Measurements from ENCODE around the gene HACE1.
"Not testable (repeated sequence)": the region's sequence is repeated elsewhere in the genome, so short reads cannot be mapped to it uniquely, and the experiment has no call there.

The HACE1 gene

GRCh38 chr6:104828478-104828877, 31.2 kb downstream of the HACE1 start:
- H3K4me3 ChIP-seq (replicated peaks; ENCODE audit: low read depth, low read length), result no peak overlapping the region
- no peak for TF ChIP-seq CTCF (IDR thresholded peaks at IDR 0.05; ENCODE audit: low read length, missing control alignments)
- DNase-seq (ENCODE audit: low read depth), result no peak

DNA sequence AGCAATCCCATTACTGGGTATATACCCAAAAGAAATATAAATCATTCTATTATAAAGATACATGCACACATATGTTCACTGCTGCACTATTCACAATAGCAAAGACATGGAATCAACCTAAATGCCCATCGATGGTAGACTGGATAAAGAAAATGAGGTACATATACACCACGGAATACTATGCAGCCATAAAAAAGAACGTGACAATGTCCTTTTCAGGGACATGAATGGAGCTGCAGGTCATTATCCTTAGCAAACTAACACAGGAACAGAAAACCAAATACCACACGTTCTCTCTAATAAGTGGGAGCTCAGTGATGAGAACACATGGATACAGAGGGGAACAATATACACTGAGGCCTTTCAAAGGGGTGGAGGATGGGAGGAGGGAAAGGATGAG, 38.9 kb downstream of the HACE1 start:
- DNase-seq (ENCODE audit: low read depth); H3K4me3 ChIP-seq (replicated peaks; ENCODE audit: low read depth, low read length): not testable (repeated sequence)

GRCh38 chr6:104816125-104816524, 43.6 kb downstream of the HACE1 start:
- TF ChIP-seq CTCF (IDR thresholded peaks at IDR 0.05; ENCODE audit: low read length, missing control alignments), result no peak
- no peak for DNase-seq (ENCODE audit: low read depth)
- H3K4me3 ChIP-seq (replicated peaks; ENCODE audit: low read depth, low read length), result no peak overlapping the region

DNA sequence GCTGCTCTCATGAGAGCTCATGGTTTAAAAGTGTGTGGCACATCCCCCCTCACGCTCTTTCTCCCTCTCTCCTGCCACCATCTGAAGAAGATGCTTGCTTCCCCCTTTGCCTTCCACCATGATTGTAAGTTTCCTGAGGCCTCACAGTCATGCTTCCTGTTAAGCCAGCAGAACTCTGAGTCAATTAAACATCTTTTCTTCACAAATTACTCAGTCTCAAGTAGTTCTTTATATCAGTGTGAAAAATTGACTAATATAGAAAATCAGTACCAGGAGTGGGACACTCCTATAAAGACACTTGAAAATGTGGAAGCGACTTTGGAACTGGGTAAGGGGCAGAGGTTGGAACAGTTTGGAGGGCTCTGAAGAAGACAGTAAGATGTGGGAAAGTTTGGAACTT, 45.0 kb downstream of the HACE1 start:
- DNase-seq (ENCODE audit: low read depth), result no peak
- no peak for TF ChIP-seq CTCF (IDR thresholded peaks at IDR 0.05; ENCODE audit: low read length, missing control alignments)

DNA sequence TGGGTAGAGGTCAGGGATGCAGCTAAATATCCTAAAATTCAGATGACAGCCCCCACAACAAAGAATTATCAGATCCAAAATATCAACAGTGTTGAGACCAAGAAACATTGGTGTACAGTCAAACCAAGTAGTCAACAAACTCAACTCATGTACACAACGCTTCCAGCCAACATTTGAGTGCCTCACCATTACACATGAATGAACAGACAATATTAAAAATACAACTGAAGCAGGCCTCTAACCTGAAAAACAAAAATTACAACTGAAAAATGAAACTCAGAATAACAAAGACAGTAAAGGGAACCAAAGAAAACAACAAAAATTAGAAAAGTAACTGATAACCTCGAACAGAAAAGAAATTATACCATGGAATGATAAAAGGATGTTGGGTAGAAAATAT, 46.2 kb downstream of the HACE1 start:
- TF ChIP-seq CTCF (IDR thresholded peaks at IDR 0.05; ENCODE audit: low read length, missing control alignments), result no peak
- no peak overlapping the region for H3K4me3 ChIP-seq (replicated peaks; ENCODE audit: low read depth, low read length)
- DNase-seq (ENCODE audit: low read depth), result no peak

More for the DNA sequence above, 45.0 kb downstream of the HACE1 start:
- H3K4me3 ChIP-seq (replicated peaks; ENCODE audit: low read depth, low read length), result no peak overlapping the region

- DNase-seq (ENCODE audit: low read depth), result no peak
- TF ChIP-seq CTCF (IDR thresholded peaks at IDR 0.05; ENCODE audit: low read length, missing control alignments), result no peak
- no peak overlapping the region for H3K4me3 ChIP-seq (replicated peaks; ENCODE audit: low read depth, low read length)
These were observed 50.6 kb downstream of the HACE1 start for GRCh38 chr6:104809116-104809515.

DNA sequence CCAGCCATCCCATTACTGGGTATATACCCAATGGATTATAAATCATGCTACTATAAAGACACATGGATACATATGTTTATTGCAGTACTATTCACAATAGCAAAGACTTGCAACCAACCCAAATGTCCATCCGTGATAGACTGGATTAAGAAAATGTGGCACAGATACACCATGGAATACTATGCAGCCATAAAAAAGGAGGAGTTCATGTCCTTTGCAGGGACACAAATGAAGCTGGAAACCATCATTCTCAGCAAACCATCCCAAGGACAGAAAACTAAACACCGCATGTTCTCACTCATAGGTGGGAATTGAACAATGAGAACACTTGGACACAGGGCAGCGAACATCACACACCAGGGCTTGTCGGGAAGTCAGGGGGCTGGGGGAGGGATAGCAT, 54.4 kb downstream of the HACE1 start:
- DNase-seq (ENCODE audit: low read depth); H3K4me3 ChIP-seq (replicated peaks; ENCODE audit: low read depth, low read length): not testable (repeated sequence)

DNA sequence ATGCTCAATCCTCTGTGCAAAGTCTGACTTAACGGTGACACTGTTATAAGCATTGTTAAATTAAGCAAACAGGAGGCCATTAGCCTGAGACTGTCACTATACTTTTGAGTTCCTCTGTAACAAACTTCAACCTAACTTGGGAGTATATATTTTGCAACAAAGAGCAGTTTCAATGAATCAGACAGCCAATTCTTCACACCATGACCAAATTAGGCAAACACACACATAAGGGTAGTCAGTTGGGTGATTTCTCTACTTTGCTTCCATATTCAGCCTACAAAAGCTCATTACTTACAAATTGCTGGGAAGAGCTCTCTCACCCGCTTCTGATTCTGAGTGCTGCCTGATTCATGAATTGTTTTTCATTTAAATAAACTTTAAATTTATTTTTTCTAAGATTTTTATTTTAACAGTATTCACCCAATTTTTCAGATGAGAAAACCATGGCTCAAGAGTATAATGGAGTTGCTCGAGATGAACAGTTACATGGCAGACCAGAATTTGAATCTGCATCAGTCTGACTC, 60.5 kb downstream of the HACE1 start:
- no peak overlapping the region for H3K4me3 ChIP-seq (replicated peaks; ENCODE audit: low read depth, low read length)
- TF ChIP-seq CTCF (IDR thresholded peaks at IDR 0.05; ENCODE audit: low read length, missing control alignments), result no peak
- DNase-seq (ENCODE audit: low read depth), result no peak
